HG02759 (cell line): Measurements from ENCODE around the gene C11orf16.
A peak's percentile ranks its signal among the peaks of the same experiment; 100 is the strongest.
"Not testable (repeated sequence)": the region's sequence is repeated elsewhere in the genome, so short reads cannot be mapped to it uniquely, and the experiment has no call there.

Experiments
- ATAC-seq: cut with Tn5 transposase; IDR thresholded peaks from one replicate; pipeline ENCODE4 v1.9.1; 2021; ENCODE audit warnings: mild to moderate bottlenecking, moderate library complexity; ENCODE audit not compliant: unreplicated experiment

The C11orf16 gene

GRCh38 chr11:8937659-8938058 is 4.9 kb upstream of the C11orf16 start:
- ATAC-seq = no peak

- no peak for ATAC-seq
Measured at GRCh38 chr11:8937159-8937558, 4.4 kb upstream of the C11orf16 start.

GRCh38 chr11:8935789-8936188 is 3.0 kb upstream of the C11orf16 start:
- ATAC-seq = not testable (repeated sequence)

- ATAC-seq = no peak
Measured at GRCh38 chr11:8934742-8935488, 2.2 kb upstream of the C11orf16 start.

GRCh38 chr11:8933931-8934330 is 1.2 kb upstream of the C11orf16 start:
- ATAC-seq = no peak

- no peak for ATAC-seq
Measured at GRCh38 chr11:8930456-8931175, 2.1 kb downstream of the C11orf16 start.

- no peak for ATAC-seq
Measured at GRCh38 chr11:8928981-8929615, 3.6 kb downstream of the C11orf16 start.

- no peak for ATAC-seq
Measured at GRCh38 chr11:8928205-8928604, 4.5 kb downstream of the C11orf16 start.

GRCh38 chr11:8927233-8927632 is 5.5 kb downstream of the C11orf16 start:
- no peak for ATAC-seq

- ATAC-seq = no peak
Measured at GRCh38 chr11:8926236-8926635, 6.5 kb downstream of the C11orf16 start.

GRCh38 chr11:8925711-8926110 is 7.0 kb downstream of the C11orf16 start:
- no peak for ATAC-seq

GRCh38 chr11:8922691-8923090 is 10.1 kb downstream of the C11orf16 start:
- ATAC-seq = no peak

GRCh38 chr11:8917157-8917825 is 15.5 kb downstream of the C11orf16 start:
- ATAC-seq = no peak

GRCh38 chr11:8914661-8915018 is 18.1 kb downstream of the C11orf16 start:
- ATAC-seq = no peak

GRCh38 chr11:8913961-8914660 is 18.6 kb downstream of the C11orf16 start:
- no peak for ATAC-seq

GRCh38 chr11:8911029-8911823 is 21.5 kb downstream of the C11orf16 start, which contains the start of gene AKIP1:
Gene AKIP1 (plus strand): TSS chr11:8911189. CDS start chr11:8911450, 261 bp downstream.
- peak; percentile 91 for ATAC-seq

- ATAC-seq = peak; percentile 2
Measured at GRCh38 chr11:8910649-8911026, 22.1 kb downstream of the C11orf16 start.

GRCh38 chr11:8908099-8908498 is 24.6 kb downstream of the C11orf16 start:
- ATAC-seq = no peak

- ATAC-seq = no peak
Measured at GRCh38 chr11:8907116-8907515, 25.6 kb downstream of the C11orf16 start.
